ENCODE measurements around the gene TMEM140.

TMEM140 gene

GRCh38 chr7:135200821-135201331 is 53.0 kb downstream of the TMEM140 start:
- Histone ChIP-seq H3K4me3 (no peak overlapping the region), H3K27ac (no peak overlapping the region)
- no peak for DNase-seq (ENCODE audit: low spot score)
- TF ChIP-seq, protein P1, sequence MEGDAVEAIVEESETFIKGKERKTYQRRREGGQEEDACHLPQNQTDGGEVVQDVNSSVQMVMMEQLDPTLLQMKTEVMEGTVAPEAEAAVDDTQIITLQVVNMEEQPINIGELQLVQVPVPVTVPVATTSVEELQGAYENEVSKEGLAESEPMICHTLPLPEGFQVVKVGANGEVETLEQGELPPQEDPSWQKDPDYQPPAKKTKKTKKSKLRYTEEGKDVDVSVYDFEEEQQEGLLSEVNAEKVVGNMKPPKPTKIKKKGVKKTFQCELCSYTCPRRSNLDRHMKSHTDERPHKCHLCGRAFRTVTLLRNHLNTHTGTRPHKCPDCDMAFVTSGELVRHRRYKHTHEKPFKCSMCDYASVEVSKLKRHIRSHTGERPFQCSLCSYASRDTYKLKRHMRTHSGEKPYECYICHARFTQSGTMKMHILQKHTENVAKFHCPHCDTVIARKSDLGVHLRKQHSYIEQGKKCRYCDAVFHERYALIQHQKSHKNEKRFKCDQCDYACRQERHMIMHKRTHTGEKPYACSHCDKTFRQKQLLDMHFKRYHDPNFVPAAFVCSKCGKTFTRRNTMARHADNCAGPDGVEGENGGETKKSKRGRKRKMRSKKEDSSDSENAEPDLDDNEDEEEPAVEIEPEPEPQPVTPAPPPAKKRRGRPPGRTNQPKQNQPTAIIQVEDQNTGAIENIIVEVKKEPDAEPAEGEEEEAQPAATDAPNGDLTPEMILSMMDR (IDR thresholded peaks at IDR 0.05): no peak

DNA sequence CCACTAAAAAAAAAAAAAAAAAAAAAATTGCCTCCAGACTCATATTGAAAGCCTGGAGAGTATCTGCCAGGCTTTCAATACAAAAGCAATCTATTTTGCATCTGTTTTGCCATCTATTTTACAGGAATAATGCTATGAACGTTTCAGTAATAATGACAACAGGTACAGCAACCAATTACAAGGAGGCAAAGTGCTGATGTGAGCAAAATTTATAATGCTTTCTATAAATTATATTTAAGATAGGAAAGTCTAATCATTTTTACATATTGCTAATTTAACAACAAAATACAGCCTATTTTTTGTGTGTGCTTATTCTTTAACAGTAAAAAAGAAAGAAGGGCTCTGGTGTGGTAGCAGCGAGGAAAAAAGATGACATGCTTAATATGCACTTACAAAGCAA is 53.5 kb downstream of the TMEM140 start:
- Histone ChIP-seq H3K27ac (no peak overlapping the region), H3K4me3 (no peak overlapping the region)
- TF ChIP-seq, protein P1 (IDR thresholded peaks at IDR 0.05): no peak
- DNase-seq (ENCODE audit: low spot score): no peak

GRCh38 chr7:135204341-135204749 is 56.5 kb downstream of the TMEM140 start:
- no peak for DNase-seq (ENCODE audit: low spot score)
- peak overlapping the region; percentile 35 to 61 for H3K27ac ChIP-seq

DNA sequence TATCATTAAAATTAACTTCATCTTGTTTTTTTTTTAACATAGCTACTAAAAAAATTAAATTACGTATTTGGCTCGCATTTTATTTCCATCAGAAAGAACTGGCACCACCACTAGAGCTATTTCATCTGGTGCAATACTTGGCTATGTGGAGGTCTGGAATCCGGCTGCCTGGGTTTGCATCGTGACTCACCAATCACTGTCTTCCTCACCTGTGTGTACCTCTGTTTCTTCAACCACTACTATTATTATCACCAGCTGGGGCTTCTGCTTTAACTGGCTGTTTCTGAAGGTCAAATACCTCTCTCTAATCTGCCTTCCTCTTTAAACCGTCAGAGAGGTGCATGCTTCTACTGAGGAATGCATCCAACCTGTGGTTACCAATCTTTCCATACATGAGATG is 57.0 kb downstream of the TMEM140 start:
- Histone ChIP-seq H3K4me3 (no peak overlapping the region), H3K27ac (peak overlapping the region in 1 of 2 donors; percentile 64)
- no peak for DNase-seq (ENCODE audit: low spot score)
- TF ChIP-seq, protein P1 (IDR thresholded peaks at IDR 0.05): no peak

More at GRCh38 chr7:135204341-135204749, 56.5 kb downstream of the TMEM140 start:
- TF ChIP-seq, protein P1 (IDR thresholded peaks at IDR 0.05): no peak
- H3K4me3 ChIP-seq: no peak overlapping the region

GRCh38 chr7:135205850-135206249 is 58.0 kb downstream of the TMEM140 start:
- TF ChIP-seq, protein P1 (IDR thresholded peaks at IDR 0.05): no peak
- H3K27ac ChIP-seq: no peak overlapping the region
- H3K4me3 ChIP-seq: no peak overlapping the region
- DNase-seq (ENCODE audit: low spot score): no peak

- Histone ChIP-seq H3K27ac (no peak overlapping the region), H3K4me3 (no peak overlapping the region)
- TF ChIP-seq, protein P1 (IDR thresholded peaks at IDR 0.05): no peak
- no peak for DNase-seq (ENCODE audit: low spot score)
These were observed 59.1 kb downstream of the TMEM140 start for GRCh38 chr7:135206941-135207391.

DNA sequence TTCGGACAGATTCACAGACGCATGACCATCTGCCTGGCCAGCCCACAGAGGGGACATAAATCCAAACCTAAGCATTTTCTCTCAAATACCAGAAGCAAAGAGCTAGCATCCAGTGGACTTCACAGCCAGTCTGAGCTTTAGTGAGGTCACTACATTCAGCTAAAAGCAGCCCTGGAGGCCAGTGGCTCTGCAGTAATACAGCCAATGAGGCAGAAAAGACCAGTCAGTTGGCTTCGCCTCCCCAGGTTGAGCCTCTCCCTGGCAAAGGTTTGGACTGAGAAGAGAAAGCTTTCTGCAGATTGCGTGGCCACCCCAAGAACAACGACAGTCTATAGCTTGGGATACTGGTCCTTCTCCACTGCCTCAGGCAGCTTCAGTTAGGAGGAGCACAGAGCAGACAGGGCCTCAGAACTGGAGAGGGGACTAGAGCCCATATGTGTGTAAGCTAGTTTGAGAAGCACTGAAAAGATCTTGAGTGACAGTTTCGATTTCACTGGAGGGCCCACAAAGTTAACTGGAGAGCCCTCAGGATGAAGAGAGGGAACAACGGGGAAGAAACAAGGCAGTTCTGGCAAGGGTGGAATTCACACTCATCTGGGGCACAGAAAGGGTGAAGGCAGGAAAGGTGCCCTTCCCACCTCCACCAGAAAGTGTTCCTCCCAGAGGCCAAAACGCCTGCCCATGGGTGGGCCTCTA is 59.7 kb downstream of the TMEM140 start:
- Histone ChIP-seq H3K4me3 (no peak overlapping the region), H3K27ac (no peak overlapping the region)
- no peak for DNase-seq (ENCODE audit: low spot score)
- TF ChIP-seq, protein P1 (IDR thresholded peaks at IDR 0.05): no peak
